ENCODE results near the gene ZXDB. TPM values are rescaled to one million over a fixed set of nuclear protein-coding genes. Genes with fewer than 3 reads are reported as not detected.
"Not testable (repeated sequence)": the region's sequence is repeated elsewhere in the genome, so short reads cannot be mapped to it uniquely, and the experiment has no call there.

The ZXDB gene
- polyA plus RNA-seq (ENCODE audit: insufficient read length in 10 of 10) = 1 to 10 TPM; 5.0 to 7.3 (median 5.9) TPM
- long read RNA-seq, donor 1, full-length matches to known transcripts = 7 of 7 reads
- long read RNA-seq, donor 1, partial matches to known transcripts = 0 of 7 reads
- long read RNA-seq, donor 1, other reads (novel, unspliced or antisense) = 0 of 7 reads
- long read RNA-seq, donor 2, full-length matches to known transcripts = 5 of 5 reads
- long read RNA-seq, donor 2, partial matches to known transcripts = 0 of 5 reads
- long read RNA-seq, donor 2, other reads (novel, unspliced or antisense) = 0 of 5 reads
- long read RNA-seq, donor 3 = 0 reads
- long read RNA-seq, donor 4, full-length matches to known transcripts = 8 of 8 reads
- long read RNA-seq, donor 4, partial matches to known transcripts = 0 of 8 reads
- long read RNA-seq, donor 4, other reads (novel, unspliced or antisense) = 0 of 8 reads
- long read RNA-seq, donor 5, full-length matches to known transcripts = 15 of 15 reads
- long read RNA-seq, donor 5, partial matches to known transcripts = 0 of 15 reads
- long read RNA-seq, donor 5, other reads (novel, unspliced or antisense) = 0 of 15 reads
- long read RNA-seq, donor 6, full-length matches to known transcripts = 4 of 4 reads
- long read RNA-seq, donor 6, partial matches to known transcripts = 0 of 4 reads
- long read RNA-seq, donor 6, other reads (novel, unspliced or antisense) = 0 of 4 reads
- long read RNA-seq, donor 7, full-length matches to known transcripts = 8 of 8 reads
- long read RNA-seq, donor 7, partial matches to known transcripts = 0 of 8 reads
- long read RNA-seq, donor 7, other reads (novel, unspliced or antisense) = 0 of 8 reads
- long read RNA-seq, donor 8, full-length matches to known transcripts = 12 of 12 reads
- long read RNA-seq, donor 8, partial matches to known transcripts = 0 of 12 reads
- long read RNA-seq, donor 8, other reads (novel, unspliced or antisense) = 0 of 12 reads
- long read RNA-seq, donor 9, full-length matches to known transcripts = 1 of 1 reads
- long read RNA-seq, donor 9, partial matches to known transcripts = 0 of 1 reads
- long read RNA-seq, donor 9, other reads (novel, unspliced or antisense) = 0 of 1 reads

DNA sequence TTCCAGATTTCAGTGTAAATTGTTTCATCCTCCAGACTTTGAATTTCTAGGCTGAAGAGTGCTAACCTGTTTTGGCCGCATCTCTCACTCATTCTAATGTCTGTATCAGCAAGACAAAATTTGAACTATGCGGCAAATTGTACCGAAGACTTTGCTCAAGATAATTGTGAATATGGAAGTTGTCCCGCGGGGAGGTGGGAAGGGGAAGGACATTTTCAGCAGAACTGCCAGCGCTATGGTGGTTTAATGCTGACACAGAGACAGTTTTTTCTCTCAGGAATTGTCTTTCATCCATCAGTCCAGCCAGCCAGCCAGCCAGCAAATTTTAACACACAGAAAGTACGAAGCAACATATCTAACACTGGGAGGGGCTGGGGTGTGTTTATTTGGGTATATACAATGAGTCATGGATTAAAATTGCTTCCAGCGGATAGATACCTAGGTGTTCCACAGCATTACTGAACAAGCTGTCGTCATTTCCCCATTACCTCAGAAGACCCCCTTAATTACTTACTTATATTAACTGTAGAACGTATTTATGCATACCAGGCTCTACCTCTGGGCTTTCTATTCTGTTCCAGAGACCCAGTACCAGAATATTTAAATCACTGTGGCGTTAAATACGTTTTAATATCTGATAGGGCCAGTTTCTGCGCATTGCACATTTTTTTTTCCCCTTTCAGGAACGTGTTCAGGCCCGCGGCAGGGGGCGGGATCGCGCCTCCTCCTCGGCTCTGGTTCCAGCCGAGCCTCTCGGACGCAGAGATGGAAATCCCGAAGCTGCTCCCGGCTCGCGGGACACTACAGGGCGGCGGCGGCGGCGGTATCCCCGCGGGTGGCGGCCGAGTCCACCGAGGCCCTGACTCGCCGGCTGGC is at the start of gene ZXDB:
Gene ZXDB (plus strand): TSS at position 728 of the 876 bp plus-strand sequence. CDS start 38 bp downstream, at position 766.
- peak in 2 of 3 donors; percentile 24 to 61 for DNase-seq

- no peak for DNase-seq
These were observed 26.6 kb upstream of the ZXDB start for GRCh38 chrX:57565198-57565597.

- DNase-seq = peak in 1 of 3 donors; percentile 1
These were observed 18.1 kb upstream of the ZXDB start for GRCh38 chrX:57573754-57574153.

DNA sequence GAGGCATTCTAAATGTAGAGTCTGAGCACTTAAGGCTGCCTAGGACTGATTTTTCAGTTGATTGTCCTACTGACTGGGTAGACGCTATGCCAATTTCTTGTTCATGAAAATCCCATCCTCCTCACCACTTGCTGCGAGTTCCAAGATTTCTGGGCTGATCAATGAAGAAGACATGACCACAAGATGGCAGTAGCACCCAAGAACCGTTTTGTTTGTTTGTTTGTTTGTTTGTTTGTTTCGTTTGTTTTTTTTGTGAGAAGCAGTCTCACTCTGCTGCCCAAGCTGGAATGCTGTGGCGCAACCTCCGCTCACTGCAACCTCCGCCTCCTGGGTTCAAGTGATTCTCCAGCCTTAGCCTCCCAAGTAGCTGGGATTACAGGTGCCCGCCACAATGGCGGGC is 8.9 kb upstream of the ZXDB start:
- not testable (repeated sequence) for DNase-seq

DNA sequence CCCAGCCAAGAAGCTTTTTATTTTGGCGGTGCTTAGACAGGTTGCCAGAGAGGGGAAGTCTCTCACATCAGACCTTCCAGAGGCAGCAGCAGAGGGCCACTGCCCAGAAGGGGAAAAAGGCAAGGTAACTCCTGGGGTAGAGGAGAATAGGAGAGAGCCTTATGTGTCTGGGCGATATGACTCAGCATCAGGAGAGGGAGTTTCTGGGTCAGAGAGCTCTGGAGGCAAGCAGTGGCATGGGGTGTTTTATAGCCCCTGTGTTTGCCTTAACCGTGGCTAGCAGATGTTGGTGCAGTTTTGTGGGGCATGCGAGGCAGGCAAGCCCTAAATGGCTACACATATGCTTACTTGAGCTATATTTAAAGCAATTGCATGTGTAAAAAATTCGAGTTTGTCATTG is 8.3 kb upstream of the ZXDB start:
- no peak for DNase-seq

DNA sequence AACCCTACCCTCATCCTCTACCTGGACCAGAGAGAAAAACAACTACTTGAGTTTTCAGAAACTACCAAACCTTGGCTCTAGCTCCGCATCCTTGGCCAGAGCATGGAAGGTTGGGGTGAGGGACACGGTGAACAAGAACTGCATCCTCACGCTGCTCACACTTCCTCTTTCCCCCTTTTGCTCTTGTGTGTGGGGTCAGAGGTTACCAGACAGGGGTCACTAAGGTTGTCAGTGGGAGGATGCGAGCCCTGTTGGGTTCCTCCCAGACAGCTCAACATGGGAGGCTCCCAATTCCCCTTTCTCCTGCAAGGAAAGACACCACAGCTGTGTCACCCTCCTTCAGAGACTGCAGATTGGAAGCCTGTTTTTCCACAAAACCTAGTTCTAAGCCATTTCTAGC is 5.5 kb upstream of the ZXDB start:
- DNase-seq = no peak

DNA sequence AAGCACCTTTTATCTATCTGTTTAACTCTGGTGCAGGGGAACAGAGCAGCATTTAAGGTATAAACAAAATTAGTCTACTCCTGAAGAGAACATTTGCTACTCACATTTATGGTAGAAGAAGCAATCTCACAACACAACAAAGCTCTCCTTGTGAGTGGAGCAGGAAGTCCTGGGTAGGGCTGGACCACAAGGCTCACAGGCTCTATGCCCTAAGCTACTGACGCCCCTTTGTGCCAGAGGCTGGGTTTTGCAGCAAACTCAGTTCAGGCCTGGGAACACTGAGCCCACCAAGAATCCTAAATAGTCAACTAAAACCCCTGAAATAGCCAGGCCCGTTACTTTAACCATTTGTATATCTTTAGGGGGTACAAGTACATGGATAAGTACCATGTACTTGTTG is 4.7 kb upstream of the ZXDB start:
- DNase-seq = no peak

- DNase-seq = no peak
These were observed 4.2 kb upstream of the ZXDB start for GRCh38 chrX:57587607-57588006.

DNA sequence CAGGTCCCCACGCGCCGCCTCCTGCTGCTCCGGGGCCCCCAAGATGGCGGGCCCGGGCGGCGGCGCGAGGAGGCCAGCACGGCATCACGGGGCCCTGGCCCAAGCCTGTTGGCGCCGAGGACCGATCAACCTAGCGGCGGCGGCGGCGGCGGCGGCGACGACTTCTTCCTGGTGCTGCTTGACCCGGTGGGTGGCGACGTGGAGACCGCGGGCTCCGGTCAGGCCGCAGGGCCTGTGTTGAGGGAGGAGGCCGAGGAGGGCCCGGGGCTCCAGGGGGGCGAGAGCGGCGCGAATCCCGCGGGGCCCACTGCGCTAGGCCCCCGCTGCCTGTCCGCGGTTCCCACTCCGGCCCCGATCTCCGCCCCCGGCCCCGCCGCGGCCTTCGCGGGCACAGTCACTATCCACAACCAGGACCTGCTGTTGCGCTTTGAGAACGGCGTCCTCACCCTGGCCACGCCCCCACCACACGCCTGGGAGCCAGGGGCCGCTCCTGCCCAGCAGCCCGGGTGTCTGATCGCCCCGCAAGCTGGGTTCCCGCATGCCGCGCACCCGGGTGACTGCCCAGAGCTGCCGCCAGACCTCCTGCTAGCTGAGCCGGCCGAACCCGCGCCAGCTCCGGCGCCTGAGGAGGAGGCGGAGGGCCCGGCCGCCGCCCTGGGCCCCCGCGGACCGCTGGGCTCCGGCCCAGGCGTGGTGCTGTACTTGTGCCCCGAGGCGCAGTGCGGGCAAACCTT is 516 bp downstream of the ZXDB start:
- peak in 2 of 3 donors; percentile 24 to 77 for DNase-seq

- not testable (repeated sequence) for DNase-seq
These were observed 1.0 kb downstream of the ZXDB start for GRCh38 chrX:57592894-57593215.

DNA sequence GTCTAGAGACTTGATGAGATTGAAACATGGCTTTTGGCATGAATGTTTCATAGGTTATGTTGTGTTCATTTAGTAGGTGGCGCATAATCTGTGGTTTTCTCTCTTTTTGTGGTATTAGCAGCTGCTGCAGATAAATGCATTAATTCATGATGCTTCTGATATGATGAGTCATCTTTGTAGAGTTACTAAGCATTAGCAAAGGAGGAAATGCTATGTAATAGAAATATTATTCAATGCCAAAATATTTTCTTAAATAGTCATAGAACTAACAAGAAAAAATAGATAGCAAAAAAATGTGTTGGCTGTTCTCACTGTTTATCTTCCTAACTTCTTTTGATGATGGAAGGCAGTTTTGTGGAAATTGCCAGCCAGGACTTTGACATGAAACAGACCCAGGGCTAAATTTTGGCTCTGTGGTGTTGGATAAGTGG is 3.6 kb downstream of the ZXDB start:
- DNase-seq = peak in 1 of 3 donors; percentile 62

DNA sequence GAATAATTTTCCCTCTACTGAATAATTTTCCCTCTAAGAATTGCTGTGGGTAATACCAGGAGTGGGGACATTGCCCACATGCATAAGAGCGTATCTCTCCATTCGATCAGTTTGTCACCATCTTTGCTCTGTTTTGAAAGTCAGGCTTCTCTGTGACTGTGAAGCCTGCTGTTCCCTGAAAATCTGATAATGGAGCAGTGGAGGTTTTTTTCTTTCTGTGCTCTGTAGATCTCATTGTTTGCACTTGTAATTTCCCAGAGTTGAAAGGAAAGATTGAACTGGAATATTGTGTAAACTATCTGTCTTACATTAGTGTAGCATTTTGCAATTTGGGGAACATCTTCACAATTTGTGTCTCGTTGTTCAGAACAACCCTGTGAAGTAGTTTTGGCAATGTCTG is 4.3 kb downstream of the ZXDB start:
- DNase-seq = no peak

DNA sequence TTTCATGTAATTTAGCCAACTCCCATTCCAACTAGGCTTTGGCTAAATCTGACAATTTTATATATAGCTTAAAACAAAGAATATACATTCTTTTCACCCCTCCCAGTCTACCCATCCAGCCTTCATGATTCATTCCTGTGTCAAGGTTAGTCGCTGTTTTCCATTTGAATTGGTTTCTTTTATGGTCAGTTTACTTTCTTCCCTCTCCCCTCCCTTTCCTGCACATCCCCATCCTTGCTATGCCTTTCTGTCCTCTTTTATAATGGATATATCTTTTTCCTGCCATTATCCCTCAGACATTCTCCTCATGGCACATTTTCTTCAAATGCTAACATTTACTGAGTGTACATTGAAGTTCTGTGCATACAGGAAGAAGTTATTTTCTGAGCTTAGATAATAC is 4.7 kb downstream of the ZXDB start:
- DNase-seq = no peak

DNA sequence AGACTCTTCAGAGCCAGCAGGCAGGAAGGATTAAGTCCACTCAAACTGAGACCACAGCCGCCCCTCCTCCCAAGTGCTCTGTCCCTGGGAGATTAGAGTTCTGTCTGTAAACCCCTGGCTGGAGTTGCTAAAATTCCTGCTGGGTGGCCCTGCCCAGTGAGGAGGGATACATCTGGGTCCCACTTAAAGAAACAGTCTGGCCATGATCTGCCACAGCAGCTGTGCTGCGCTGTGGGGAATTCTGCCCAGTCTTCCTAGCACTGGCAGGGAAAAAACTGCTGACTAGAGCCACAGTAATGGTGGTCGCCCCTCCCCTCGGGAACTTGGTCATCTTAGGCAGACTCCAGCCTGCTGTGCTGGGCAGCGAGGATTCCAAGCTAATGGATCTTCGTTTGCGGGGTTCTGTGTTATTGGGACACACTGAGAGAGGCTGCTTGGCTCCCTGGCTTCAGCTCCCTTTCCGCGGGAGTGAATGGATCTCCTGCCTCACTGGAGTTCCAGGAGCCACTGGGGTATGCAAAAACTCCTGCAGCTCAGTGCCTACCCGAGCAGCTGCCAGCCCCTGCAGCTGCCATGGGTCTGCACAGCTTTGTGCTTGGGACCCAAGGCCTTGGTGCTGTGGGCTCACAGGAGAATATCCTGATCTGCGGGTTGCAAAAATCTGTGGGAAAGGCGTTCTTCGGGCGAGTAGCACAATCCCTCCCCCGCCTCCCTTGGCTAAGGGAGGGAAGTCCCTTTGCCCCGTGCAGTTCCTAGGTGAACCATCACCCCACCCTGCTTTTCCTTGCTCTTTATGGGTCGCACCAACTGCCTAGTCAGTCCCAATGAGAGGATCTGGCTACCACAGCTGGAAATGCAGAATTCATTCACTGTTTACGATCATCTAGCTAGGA is 15.7 kb downstream of the ZXDB start:
- DNase-seq = no peak

GRCh38 chrX:57613351-57613750 is 21.5 kb downstream of the ZXDB start:
- not testable (repeated sequence) for DNase-seq

- not testable (repeated sequence) for DNase-seq
These were observed 37.6 kb downstream of the ZXDB start for GRCh38 chrX:57629438-57629837.

DNA sequence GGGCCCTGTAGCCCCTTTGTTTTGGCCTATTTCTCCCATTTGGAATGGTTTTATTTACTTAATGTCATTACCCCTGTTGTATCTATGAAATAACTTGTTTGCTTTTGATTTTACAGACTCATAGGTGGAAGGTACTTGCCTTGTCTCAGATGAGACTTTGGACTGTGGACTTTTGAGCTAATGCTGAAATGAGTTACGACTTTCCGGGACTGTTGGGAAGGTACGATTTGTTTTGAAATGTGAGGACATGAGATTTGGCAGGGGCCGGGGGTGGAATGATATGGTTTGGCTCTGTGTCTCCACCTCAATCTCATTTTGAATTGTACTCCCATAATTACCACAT is 48.8 kb downstream of the ZXDB start:
- DNase-seq = no peak

DNA sequence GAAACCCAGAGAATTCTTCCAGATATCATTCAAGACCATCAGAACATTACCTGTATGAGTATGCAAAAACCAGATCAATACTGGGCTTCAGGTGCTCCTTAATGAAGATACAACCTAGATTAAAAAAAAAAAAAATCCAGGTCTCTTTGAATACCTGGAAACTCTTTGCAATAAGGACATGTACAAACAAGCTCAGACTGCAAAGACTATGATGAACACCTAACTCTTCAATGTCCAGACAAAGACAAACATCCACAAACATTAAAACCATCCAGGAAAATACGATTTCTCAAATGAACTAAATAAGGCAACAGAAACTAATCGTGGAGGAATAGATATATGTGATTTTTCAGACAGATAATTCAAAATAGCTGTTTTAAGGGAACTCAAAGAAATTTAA is 49.5 kb downstream of the ZXDB start:
- DNase-seq = no peak

DNA sequence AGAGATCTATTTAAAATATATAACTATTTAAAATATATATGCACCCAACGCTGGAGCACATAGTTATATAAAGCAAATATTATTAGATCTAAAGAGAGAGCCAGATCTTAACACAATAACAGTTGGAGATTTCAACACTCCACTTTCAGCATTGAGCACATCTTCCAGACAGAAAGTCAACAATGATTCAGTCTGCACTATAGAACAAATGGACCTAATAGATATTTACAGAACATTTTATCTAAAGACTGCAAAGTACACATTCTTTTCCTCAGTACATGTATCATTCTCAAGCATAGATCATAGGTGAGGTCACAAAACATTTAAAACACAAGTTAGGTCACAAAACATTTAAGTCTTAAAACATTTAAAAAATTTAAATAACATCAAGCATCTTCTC is 51.9 kb downstream of the ZXDB start:
- no peak for DNase-seq

- DNase-seq = no peak
These were observed 55.2 kb downstream of the ZXDB start for GRCh38 chrX:57647020-57647419.

All from muscle of back (tissue), 13 donors.